GM19240 (cell line): ENCODE measurements around the gene HDAC4.

Experiments
- DNase-seq: peaks from one replicate; pipeline ENCODE4 v3.0.0; 2011; ENCODE audit warnings: low spot score; ENCODE audit not compliant: insufficient read length

The HDAC4 gene

DNA sequence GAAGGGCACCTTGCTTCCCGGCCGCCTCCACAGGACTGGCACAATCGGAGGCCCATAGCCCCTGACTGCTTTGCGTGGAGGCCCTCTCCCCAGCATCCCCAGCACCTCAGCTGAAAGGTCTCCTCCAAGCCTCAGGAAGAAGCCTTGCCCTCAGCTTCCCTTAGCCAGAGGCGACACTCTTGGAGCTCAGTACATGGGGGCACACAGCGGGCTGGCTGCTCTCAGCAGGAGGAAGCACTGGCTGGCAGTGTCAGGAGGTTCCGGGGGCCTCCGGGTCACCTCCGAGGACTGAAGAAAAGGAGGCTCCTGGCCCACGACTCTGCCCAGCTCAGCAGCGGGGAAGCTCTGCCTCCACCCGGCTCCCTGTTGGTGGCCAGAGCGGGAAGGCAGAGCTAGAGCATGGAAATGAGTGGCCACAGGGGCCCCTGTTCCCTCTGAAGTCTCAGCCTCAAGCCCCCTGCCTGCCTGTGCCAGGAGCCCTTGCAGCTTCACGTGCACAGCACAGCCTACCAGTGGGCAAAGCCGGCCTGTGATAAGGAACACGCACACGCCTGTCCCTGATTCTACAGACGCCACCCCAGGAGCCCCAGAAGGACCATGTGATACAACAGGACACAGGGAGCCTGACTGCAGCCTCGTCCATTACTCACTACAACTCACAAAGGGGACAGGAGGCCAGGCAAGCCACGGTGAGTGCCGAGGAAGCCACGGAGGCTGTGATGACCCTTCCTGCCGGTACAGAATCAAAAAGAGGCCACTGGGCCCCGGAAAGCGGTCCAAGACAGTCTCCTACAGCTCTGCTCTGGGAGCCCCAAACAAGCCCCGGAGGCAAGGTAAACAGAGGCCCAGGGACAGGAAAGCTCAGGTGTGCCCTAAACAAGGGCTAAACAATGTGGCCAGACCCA lies 15.5 kb downstream of the HDAC4 start:
- DNase-seq: no peak

DNA sequence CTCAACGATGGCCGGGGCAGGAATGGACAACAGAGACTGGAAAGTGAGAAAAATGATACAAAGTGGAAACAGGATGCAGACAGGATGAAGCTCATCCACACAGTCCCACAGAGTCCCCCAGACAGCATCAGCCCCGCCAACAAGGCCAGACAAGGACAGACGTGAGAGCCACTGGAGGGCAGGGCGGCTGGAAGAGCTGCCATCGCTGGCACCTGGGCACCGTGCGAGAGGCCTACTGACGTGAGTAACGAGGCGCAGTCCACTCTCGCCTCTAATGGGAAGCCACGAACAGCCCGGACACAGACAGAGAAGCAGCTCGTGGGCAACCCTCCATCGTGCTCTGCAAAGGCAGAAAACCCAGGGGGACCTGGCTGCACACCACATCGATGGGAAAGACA lies 17.1 kb downstream of the HDAC4 start:
- no peak for DNase-seq

DNA sequence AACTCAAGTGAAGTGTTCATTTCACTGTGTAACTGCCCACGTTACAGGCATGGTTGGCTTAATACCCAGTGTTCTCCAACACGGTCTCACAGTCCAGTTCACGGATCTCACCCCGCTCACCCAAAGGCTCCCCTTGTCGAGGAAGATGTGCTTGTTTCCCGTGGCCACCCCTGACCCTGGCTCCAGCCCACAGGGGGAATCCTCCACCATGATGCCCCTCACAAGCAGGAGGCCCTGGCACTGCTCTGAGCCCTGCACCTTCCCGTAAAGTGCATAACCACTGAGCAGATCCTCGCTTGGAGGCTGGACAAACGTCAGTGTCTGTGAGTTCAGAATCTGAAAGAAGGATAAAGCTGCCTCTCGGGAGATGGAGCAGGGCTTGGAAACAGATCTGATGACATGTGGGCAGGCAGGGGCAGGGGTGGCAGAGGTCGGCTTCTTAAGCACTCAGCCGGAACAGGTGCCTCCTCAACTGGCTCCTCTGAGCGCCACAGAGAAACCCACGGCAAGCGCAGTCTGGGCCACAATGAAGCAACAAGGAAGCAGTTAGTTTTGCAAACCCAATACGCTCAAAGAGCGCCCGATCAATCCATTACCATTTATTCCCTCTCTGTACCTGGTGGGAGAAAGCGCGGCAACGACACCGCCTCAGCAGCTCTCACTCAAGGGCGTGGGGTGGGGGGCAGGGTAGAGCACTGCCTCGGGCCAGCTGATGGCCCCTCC lies 17.6 kb downstream of the HDAC4 start:
- DNase-seq: no peak

DNA sequence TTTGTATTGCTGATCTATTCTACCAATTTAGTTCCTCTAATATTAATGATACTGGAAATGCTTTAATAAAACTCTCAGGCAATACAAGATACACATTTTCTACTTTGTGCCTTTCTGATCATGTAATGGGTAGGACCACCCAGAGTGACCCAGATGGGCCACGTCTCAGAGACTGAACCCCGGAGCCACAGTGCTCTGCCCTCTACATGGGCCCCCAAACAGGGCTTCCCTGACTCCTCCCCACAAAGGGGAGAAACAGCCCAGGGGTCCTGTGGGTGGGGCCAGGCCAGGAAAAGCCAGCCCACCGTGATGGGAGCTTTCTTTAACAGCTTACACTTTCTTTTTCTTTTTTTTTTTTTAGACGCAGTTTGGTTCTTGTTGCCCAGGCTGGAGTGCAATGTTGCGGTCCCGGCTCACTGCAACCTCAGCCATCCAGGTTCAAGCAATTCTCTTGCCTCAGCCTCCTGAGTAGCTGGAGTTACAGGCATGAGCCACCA lies 18.4 kb downstream of the HDAC4 start:
- no peak for DNase-seq

DNA sequence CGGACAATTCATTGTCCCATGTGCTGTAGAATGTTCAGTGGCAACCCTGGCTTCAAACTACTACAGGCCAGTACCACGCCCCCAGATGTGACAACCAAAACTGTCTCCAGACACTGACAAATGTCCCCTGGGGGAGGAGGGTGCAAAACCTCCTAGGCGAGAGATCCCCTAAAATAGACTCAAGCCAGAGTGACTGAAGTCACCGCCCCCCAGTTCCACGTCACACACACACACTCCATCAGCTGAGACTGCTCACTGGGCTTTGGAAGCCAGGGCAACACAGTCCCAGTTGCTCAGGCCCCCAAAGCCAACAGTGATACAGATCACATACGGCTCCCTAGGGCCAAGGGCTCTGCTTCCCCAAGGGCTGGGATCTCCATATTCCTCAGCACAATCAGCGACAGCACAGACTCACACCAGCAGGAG lies 19.1 kb downstream of the HDAC4 start:
- peak; percentile 57 for DNase-seq

DNA sequence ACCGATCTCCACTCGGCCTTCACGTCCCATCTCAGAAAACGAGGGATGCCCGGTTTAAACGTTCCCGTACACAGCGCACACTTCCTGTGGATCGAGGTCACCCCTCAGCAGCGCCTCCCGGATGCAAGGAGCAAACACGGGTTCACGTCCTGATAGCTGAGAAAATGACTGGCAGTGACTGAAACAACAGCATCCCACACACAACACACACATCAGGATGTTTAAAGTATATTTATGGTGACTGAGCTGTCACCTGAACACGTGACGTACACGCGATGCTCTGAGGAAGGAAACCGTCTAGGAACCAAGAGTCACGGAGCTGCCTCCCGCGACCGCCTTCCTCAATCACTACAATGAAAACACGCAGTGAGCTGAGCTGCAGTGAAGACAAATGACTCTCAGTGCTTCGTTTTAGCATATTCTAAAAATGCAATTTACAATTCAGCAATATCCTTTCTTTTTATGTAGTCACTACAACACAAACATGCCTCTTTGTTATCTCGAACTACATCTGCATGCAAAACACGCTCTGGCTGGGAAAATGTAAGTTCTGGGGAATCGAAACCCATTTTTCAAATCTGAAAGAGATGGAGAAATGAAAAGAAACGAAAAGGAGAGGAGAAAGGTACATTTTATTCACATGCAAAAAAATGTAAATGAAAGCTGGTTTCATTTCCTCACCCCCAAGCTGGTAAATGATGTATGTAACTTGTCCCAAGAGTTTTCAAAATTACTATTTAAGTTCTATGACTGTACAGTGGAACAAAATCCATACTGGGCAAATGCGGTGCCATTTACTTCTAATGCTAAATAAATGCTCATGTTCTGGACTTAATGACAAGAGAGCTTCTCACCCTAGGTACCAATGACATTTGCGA lies 19.8 kb downstream of the HDAC4 start:
- DNase-seq: peak; percentile 37

DNA sequence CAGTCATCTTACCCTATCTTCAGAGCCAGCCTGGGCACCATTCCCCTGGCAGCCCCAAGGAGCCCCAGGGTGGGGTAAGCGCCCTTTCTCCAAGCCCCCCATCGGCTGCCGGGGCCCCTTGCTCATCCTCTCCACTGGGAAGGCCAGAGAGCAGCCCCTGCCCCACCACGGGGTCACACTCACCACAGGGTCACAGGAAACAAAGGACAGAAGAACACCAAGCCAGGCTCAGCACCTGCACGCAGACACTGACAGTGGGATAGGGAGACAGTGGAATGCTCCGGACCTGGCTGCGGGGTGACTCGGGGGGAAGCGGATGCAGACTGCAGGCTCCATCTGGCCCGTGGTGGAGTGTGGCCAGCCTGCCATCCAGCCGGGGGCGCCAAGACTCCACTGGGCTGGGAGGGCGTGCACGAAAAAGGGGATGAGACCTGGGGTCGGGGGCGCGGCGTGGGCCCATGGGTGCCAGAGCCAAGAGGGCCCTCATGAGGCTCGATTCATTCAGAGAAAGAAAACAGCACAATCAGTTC lies 21.1 kb downstream of the HDAC4 start:
- DNase-seq: no peak

DNA sequence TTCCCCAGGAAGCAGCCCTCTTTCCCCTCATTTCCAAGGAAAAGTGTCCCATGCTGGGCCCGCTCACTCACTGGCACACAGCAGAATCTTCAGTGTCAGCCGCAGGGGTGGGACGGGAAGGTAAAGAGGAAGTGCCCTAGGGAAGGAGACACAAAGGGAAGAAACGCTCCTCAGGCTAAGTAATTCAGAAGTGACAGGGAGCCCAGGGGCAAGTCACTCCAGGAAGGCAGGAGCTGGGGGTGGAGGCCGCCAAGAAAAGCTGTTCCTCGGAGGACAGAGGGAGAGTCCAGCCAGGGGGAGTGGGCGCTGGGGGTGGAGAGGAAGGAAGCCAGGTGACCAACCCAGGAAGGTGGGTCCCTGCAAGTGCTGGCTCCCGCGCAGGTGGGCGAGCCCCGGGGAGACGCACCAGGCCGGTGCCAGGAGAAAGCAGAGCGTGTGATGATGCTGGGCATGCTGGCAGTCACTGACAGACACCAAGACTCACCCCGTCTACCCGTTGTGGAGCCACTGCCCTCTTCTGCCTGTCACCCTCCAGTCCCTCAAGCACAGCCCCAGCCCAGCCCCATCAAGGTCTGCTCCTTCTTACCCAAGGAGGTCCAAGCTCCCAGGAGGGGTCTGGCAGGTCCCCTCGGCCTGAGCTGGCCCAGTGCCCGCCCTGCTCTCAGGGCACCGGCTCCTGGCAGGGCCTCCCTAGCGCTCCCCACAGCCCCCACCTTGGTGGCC lies 21.7 kb downstream of the HDAC4 start:
- no peak for DNase-seq

DNA sequence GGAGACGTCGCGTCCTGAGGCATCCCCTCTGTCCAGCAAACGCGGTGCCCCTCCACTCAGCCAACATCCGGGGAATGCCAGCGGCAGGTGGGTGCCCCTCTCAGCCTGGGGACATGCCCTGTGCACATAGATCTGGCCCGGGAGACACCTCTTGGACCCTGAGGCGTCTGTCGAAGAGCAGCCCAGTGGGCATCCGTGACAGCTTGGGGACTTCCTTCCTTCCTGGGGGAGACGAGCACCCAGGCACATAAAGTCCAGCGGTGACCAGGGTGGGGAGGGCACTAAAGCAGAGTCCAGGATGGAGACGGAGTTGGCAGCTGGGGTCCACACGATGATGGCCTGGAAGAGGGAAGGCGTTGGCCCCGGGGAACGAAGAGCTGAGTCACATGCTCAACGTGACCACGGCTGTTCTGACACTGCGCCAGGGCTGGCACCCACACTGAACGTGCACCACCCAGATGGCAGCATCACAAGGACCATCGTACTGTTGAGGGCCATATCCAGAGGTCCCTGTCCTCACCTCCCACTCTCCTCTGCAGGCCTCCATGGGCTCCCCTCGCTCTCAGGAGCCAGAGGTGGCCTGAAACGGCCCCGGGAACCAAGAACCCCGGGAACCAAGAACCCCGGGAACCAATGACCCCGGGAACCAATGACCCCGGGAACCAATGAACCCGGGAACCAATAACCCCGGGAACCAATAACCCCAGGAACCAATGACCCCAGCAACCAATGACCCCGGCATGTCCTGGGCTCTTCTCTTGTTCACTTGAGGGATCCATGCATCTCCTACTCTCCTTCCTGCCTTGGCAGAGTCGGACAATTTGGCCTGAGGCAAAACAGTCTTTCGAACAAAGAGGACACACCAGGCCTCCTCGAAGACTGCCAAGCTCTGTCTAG lies 22.6 kb downstream of the HDAC4 start:
- no peak for DNase-seq

DNA sequence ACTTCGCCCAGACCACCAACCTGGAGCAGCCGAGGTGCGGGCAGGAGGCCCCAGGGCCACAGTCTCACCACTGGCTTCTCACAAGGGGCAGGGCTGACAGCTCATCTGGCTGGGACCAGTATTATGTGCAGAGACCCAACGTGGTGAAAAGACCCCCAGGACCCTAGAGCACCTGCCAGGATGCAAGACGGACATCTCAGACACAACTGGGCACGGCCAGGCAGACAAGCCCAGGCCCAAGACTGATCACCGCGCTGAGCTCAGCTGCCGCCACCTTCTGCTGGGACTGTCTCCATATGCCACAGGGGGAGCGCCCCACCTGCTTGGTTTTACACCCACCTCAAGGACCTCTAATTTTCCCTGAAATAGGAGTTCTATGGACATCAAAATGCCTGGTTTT lies 23.2 kb downstream of the HDAC4 start:
- DNase-seq: no peak

DNA sequence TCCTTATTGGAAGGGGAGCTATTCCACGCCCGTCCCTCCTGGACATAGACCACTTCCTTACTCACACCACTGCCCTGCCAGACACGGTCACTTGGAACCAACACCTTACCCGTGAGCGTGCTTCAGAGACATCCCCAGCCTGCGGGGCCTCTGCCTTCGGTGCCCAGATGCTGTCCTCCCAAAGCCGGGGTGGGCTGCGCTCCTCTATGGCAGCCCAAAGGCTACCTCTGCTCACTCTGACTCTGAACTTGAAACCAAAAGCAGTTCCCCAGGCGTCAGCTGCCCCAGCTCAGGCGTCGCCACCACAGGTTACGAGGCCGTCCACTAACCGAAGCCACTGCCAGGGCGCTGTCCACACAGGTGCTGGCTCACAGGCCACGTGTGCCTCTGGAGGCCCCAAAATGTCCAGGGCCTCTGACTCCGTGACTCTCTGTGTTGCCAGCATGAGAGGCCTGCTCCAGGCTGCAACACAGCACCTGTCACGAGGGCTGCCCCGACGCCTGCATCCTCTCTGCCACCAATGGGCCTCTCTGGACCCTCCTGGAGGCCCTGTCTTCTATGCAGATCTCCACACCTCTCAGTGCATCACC lies 23.8 kb downstream of the HDAC4 start:
- no peak for DNase-seq

DNA sequence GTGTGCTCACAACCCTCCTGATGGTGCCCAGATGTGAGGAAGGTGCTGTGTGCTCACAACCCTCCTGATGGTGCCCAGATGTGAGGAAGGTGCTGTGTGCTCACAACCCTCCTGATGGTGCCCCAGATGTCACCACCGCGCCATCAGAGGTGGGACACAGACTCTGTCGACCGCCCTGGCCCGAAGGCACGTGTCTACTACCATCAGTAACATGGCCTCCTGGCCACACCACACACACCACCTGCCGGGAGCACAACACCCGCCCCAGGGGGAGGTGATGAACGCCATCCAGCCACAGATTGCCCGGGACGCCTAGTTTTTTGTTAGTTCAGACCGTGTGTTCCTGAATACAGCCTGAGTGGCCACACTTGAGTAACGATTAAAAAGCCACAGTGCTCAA lies 24.5 kb downstream of the HDAC4 start:
- no peak for DNase-seq

DNA sequence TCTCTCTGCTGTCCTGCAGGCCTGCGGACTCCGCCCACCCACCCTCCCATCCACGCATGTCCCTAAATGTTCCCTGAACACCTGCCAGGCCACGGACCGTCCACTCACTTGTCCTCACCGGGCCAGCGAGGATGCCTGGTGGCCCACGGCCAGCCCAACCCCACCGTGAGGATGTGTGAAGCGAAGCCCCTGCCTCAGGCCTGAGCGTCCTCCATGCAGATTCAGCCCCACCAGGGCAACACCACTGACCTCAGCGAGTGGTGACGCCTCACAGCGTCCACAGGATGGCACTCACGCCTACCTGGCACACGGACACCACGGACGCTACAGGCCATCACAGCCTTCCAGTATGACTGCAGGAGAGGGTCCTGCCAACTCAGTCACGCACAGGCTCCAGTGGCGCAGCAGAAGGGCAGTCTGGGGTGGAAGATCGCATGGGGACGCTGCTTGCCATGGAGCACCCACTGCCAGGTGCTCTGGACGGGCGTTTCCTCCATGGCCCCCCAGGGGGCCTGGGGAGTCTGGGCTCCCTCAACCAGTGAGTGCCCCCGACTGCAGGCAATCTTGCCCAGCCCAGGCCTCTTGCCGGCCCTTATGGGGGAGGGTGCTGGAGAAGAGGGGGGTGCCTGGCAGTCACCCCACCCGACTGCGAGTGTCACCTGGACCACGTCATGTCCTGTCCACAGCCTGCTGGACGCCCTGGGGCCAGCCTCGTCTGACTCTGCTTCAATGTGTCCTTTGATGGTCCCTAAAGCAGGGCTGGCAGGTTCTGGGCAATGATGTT lies 25.4 kb downstream of the HDAC4 start:
- DNase-seq: no peak

DNA sequence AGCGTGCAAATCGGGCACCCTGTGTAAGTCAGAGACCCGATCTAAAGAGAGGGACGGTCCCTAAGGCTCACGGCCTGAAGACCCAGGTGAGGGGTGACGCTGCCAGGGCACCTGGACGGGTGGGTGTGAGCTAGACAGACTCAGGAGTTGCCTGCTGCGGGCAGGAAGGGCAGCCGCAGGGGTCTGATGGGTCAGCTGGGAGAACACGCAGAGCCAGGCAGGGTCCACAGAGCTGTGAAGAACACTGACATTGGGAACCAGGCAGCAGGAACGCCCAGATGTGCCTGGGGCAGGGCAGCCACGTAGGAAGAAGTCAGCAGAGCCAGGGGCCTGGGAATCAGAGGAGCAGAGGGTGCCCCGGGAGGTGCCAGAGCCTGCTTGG lies 25.9 kb downstream of the HDAC4 start:
- DNase-seq: no peak

DNA sequence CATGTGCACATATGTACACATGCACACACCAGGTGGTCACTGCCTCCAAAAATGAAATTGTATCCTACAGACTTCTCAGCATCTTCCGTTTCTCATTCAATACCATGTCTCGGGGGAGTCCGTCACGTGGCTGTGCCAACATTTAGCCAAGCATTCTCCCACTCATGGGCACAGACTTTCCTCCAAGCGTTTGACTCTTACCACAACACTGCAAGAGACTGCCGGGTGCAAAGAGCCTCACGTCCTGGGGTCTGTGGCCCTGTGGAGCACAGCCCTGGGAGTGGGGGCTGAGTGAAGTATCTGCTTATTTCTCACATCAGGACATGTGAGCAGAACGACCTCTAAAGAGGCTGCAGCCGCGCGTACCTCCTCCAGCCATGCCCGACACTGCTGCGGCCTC lies 28.0 kb downstream of the HDAC4 start:
- DNase-seq: no peak

DNA sequence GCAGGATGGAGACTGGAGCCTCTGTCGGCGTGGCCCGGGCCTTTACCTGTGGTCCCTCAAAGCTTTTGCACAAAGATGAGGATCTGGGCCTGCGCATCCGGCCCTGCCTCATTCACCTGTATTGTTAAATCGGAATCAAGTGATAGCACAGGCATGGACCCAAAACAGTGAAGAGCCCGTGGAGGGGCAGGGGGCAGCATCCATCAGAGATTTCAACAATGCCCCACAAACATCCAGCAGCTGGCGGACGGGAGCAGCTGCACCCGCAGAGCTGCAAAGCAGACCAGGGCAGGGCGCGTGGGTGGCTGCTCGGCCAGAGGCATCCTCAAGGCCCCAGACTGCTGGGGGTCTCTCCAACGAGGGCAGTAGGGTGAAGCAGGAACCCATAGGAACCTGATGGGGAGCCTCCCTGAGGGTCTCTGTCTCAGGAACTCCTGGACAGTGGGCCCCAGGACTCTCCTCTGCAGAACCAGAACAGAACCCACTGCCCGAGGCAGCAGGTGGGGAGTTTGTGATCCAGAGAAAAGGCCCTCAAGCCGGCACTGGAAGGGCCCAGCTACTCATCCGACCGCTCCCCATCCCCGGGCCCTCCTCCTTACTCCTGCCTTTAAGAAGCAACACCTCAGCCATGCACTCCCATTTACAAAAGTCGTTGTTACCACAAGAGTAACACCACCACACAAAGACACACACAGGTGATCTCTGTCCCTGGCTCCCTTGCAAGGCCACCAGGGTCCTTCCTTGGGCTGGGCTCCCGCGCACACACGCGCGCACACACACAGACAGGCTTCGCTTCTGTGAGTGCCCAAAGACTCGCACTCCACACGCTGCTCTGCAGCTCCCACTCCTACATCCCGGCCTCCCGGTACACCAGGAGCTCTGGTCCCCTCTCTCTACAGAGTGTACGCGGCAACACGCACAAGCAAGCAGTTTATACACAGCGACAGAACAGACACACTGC lies 28.8 kb downstream of the HDAC4 start:
- DNase-seq: no peak
